Smooth muscle cell (in vitro differentiated cells): ENCODE measurements around the gene SLC6A9. TPM values are rescaled to one million over a fixed set of nuclear protein-coding genes. Genes with fewer than 3 reads are reported as not detected.

Source experiments
- DNase-seq: peaks from one replicate; lab custom pipeline; 2025; ENCODE audit not compliant: unreplicated experiment; lab: John Stamatoyannopoulos, UW
- H2AFZ ChIP-seq: fragments of 200-600 bp; sonication (generic); 2 replicates; pipeline ENCODE4 v1.6.0; 2016; ENCODE audit warnings: antibody characterized with exemption, low read depth, mild to moderate bottlenecking
- H3F3A ChIP-seq: fragments of 200-600 bp; sonication (generic); 2 replicates; pipeline ENCODE4 v1.6.0; 2017; ENCODE audit warnings: antibody characterized with exemption, low read depth
- H3K27ac ChIP-seq: fragments of 200-600 bp; sonication (generic); 2 replicates; pipeline ENCODE4 v1.5.1; 2016; ENCODE audit warnings: low read depth, mild to moderate bottlenecking
- H3K27me3 ChIP-seq: fragments of 200-600 bp; sonication (generic); 2 replicates; pipeline ENCODE4 v1.6.1; 2016; ENCODE audit warnings: low read depth, mild to moderate bottlenecking
- H3K36me3 ChIP-seq: fragments of 200-600 bp; sonication (generic); 2 replicates; pipeline ENCODE4 v1.5.1; 2016; ENCODE audit warnings: low read depth
- H3K4me1 ChIP-seq: fragments of 200-600 bp; sonication (generic); 2 replicates; pipeline ENCODE4 v1.5.1; 2016; ENCODE audit warnings: low read depth
- H3K4me2 ChIP-seq: fragments of 200-600 bp; sonication (generic); 2 replicates; pipeline ENCODE4 v1.6.0; 2016; ENCODE audit warnings: mild to moderate bottlenecking
- H3K4me3 ChIP-seq: fragments of 200-600 bp; sonication (generic); 2 replicates; pipeline ENCODE4 v1.5.1; 2016; ENCODE audit warnings: mild to moderate bottlenecking
- H3K79me2 ChIP-seq: fragments of 200-600 bp; sonication (generic); 2 replicates; pipeline ENCODE4 v1.6.0; 2016; ENCODE audit warnings: low read depth, mild to moderate bottlenecking
- H3K9ac ChIP-seq: fragments of 200-600 bp; sonication (generic); 2 replicates; pipeline ENCODE4 v1.6.0; 2016; ENCODE audit warnings: low read depth
- H3K9me3 ChIP-seq: fragments of 200-600 bp; sonication (generic); replicated peaks from 2 replicates; pipeline ENCODE4 v1.5.1; 2016; ENCODE audit warnings: low read depth
- H4K20me1 ChIP-seq: fragments of 200-600 bp; sonication (generic); 2 replicates; pipeline ENCODE4 v1.6.0; 2016; ENCODE audit warnings: low read depth
- CTCF ChIP-seq: fragments of 200-600 bp; sonication (generic); IDR thresholded peaks from 2 replicates; pipeline ENCODE4 v1.5.1; 2017; ENCODE audit warnings: borderline replicate concordance, mild to moderate bottlenecking, antibody characterized with exemption; ENCODE audit not compliant: insufficient read depth, poor library complexity, severe bottlenecking
- WGBS: methylation state at CpG from one replicate; pipeline ENCODE4 v1.1.7; 2016; ENCODE audit warnings: low lambda C conversion rate; 5-methylcytosine and 5-hydroxymethylcytosine counted together
- polyA plus RNA-seq: library from polyadenylated mRNA; unstranded; fragments of >200 nt; fragmentation: Nextera tagmentation; extraction: Ambion mirVana; gene quantifications from 2 replicates; pipeline ENCODE4 v1.2.1, GENCODE V29; 2016
- total RNA-seq: library from RNA; depleted of rRNA; stranded (reverse); fragments of >200 nt; gene quantifications from 2 replicates; pipeline ENCODE4 v1.2.3, GENCODE V29; 2014

The SLC6A9 gene
- total and polyA plus RNA-seq, 2 experiments from 2014 or later, result 10.2 to 25.8 TPM

GRCh38 chr1:44047131-44047530 is 15.9 kb upstream of the SLC6A9 start:
- peak overlapping the region; percentile 61 for H2AFZ ChIP-seq
- H3K9me3 ChIP-seq, result no peaks in the 10 kb centered on the region
- H3K27me3 ChIP-seq, result no peaks in the 10 kb centered on the region
- peak overlapping the region; percentile 3 for H3K4me2 ChIP-seq
- TF ChIP-seq CTCF, result no peak
- no peaks in the 10 kb centered on the region for H3K79me2 ChIP-seq
- peak overlapping the region; percentile 89 for H3K27ac ChIP-seq
- H4K20me1 ChIP-seq, result no peaks in the 10 kb centered on the region
- no peak overlapping the region for H3K4me3 ChIP-seq
- H3F3A ChIP-seq, result peaks cover 7% of the 10 kb centered on the region
- H3K4me1 ChIP-seq, result peaks cover 9% of the 10 kb centered on the region
- 59% methylated on average over 1 of the region's 1 CpG for WGBS
- no peak for DNase-seq
- H3K36me3 ChIP-seq, result no peaks in the 10 kb centered on the region
- H3K9ac ChIP-seq, result no peak overlapping the region

- H4K20me1 ChIP-seq, result no peaks in the 10 kb centered on the region
- 85% methylated on average over 9 of the region's 9 CpGs for WGBS
Measured at GRCh38 chr1:44045064-44045463, 13.8 kb upstream of the SLC6A9 start.

GRCh38 chr1:44044071-44044801 is 13.0 kb upstream of the SLC6A9 start:
- Histone ChIP-seq H4K20me1 (no peaks in the 10 kb centered on the region), H3K27me3 (no peaks in the 10 kb centered on the region), H3K4me1 (peaks cover 6% of the 10 kb centered on the region), H2AFZ (no peak overlapping the region), H3K79me2 (no peaks in the 10 kb centered on the region), H3K36me3 (no peaks in the 10 kb centered on the region), H3K4me3 (no peak overlapping the region), H3K4me2 (peak overlapping the region; percentile 18), H3K9ac (peak overlapping the region; percentile 35), H3K27ac (peak overlapping the region; percentile 60), H3K9me3 (no peaks in the 10 kb centered on the region), H3F3A (peaks cover 7% of the 10 kb centered on the region)
- DNase-seq, result no peak
- TF ChIP-seq CTCF, result no peak
- 73% methylated on average over 7 of the region's 7 CpGs for WGBS

More at GRCh38 chr1:44045064-44045463, 13.8 kb upstream of the SLC6A9 start:
- no peaks in the 10 kb centered on the region for H3K36me3 ChIP-seq
- peaks cover 7% of the 10 kb centered on the region for H3F3A ChIP-seq
- no peak for DNase-seq
- no peak overlapping the region for H2AFZ ChIP-seq
- no peak overlapping the region for H3K9ac ChIP-seq
- no peaks in the 10 kb centered on the region for H3K79me2 ChIP-seq
- no peak overlapping the region for H3K4me3 ChIP-seq
- no peaks in the 10 kb centered on the region for H3K9me3 ChIP-seq
- no peaks in the 10 kb centered on the region for H3K27me3 ChIP-seq
- peaks cover 9% of the 10 kb centered on the region for H3K4me1 ChIP-seq
- no peak for TF ChIP-seq CTCF
- no peak overlapping the region for H3K4me2 ChIP-seq
- no peak overlapping the region for H3K27ac ChIP-seq
